CD4-positive, alpha-beta T cell treated with Interleukin-2 at 100 ng/mL for 4 hours (primary cell): ENCODE results near the gene ARL4D.
"Not testable (repeated sequence)": the region's sequence is repeated elsewhere in the genome, so short reads cannot be mapped to it uniquely, and the experiment has no call there.

ENCODE experiments used
- DNase-seq: peaks from one replicate; pipeline ENCODE4 v3.0.0-alpha.2; 2020; ENCODE audit warnings: low spot score

Gene ARL4D

GRCh38 chr17:43398724-43399595 is at the start of gene ARL4D:
Gene ARL4D (plus strand): TSS chr17:43398993. CDS start chr17:43399733, 740 bp downstream.
- DNase-seq, result peak; percentile 80

GRCh38 chr17:43349142-43349541 is 49.7 kb upstream of the ARL4D start:
- no peak for DNase-seq

GRCh38 chr17:43350888-43351361 is 47.9 kb upstream of the ARL4D start:
- DNase-seq, result no peak

GRCh38 chr17:43351691-43352090 is 47.1 kb upstream of the ARL4D start:
- no peak for DNase-seq

GRCh38 chr17:43352579-43353331 is 46.0 kb upstream of the ARL4D start:
- DNase-seq, result no peak

GRCh38 chr17:43353393-43353792 is 45.4 kb upstream of the ARL4D start:
- no peak for DNase-seq

GRCh38 chr17:43354371-43354770 is 44.4 kb upstream of the ARL4D start:
- DNase-seq, result no peak

- DNase-seq, result no peak
These were observed 42.3 kb upstream of the ARL4D start for GRCh38 chr17:43356450-43356849.

- DNase-seq, result no peak
These were observed 41.8 kb upstream of the ARL4D start for GRCh38 chr17:43356999-43357398.

GRCh38 chr17:43359469-43360110 is 39.2 kb upstream of the ARL4D start:
- no peak for DNase-seq

- peak; percentile 85 for DNase-seq
These were observed 38.4 kb upstream of the ARL4D start for GRCh38 chr17:43360376-43360738.

- DNase-seq, result peak; percentile 97
These were observed 37.9 kb upstream of the ARL4D start for GRCh38 chr17:43360739-43361505.

- DNase-seq, result no peak
These were observed 35.4 kb upstream of the ARL4D start for GRCh38 chr17:43363181-43363925.

- DNase-seq, result no peak
These were observed 34.9 kb upstream of the ARL4D start for GRCh38 chr17:43363926-43364285.

GRCh38 chr17:43365356-43365755 is 33.4 kb upstream of the ARL4D start:
- no peak for DNase-seq

GRCh38 chr17:43365921-43366320 is 32.9 kb upstream of the ARL4D start:
- not testable (repeated sequence) for DNase-seq

- DNase-seq, result no peak
These were observed 31.7 kb upstream of the ARL4D start for GRCh38 chr17:43366891-43367736.

- peak; percentile 72 for DNase-seq
These were observed 31.0 kb upstream of the ARL4D start for GRCh38 chr17:43367737-43368242.

- DNase-seq, result peak; percentile 64
These were observed 29.9 kb upstream of the ARL4D start for GRCh38 chr17:43368740-43369506.
